DMS 273 (cell line): ENCODE measurements around the gene CLEC4E.
"Not testable (repeated sequence)": the region's sequence is repeated elsewhere in the genome, so short reads cannot be mapped to it uniquely, and the experiment has no call there.

Experiments
- DNase-seq: peaks from one replicate; lab custom pipeline; 2025; ENCODE audit not compliant: unreplicated experiment; lab: John Stamatoyannopoulos, UW

Gene CLEC4E

DNA sequence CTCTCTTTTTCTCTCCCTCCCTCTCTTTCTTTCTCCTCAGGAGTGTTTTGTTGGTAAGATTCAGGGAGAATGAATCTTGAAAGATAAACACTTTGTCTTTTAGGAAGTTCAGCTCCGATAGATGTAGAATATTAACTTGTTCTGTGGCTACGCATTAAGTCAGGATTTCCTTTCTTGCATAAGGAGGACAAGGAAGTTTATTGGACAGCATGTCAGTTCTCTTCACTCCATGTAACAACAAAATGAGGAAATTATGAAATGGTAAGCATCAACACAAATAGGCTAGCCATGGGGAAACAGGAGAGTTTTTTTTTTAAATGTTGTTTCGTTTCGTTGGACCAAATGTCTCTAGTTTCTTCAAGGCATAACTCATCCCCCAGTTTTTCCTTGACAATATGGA is at the start of gene CLEC4E:
CLEC4E (minus strand) TSS at position 75 of the 400 bp plus-strand sequence. CDS start 108 bp downstream, outside the sequence.
- DNase-seq: not testable (repeated sequence)

DNA sequence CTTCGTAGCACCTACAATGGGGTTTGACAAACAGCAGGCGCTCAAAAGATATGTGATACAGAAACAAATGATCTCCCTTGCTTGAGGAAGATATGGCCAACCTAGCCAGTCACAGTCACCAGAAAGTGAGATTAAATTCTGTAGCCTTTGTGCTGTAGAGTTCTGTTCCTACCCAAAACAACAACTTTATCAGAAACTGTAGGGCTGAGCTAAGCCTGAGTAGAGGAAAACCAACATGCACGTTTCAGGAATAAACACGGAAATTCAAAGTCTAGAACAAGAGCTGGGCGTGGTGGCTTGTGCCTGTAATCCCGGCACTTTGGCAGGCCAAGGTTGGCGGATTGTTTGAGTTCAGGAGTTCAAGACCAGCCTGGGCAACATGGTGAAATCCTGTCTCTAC is 49.0 kb upstream of the CLEC4E start:
- DNase-seq: no peak

- DNase-seq: not testable (repeated sequence)
These were observed 43.8 kb upstream of the CLEC4E start for GRCh38 chr12:8584478-8584877.

DNA sequence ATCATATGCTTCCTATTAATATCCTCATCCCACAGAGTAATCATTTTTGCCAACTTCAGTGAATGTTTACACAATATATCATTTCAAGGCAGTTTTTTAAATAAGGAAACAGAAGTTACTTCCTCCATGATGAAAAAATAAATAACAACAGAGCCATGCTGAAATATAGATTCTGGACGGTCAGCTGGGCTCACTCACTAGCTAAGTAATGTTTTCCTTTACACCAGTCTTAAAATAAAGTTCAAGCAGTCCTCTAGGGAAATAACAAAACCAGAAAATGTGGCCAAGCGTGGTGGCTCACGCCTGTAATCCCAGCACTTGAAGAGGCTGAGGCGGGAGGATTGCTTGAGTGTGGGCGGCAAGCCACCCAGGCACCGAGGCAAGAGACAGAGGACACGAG is 43.3 kb upstream of the CLEC4E start:
- no peak for DNase-seq

DNA sequence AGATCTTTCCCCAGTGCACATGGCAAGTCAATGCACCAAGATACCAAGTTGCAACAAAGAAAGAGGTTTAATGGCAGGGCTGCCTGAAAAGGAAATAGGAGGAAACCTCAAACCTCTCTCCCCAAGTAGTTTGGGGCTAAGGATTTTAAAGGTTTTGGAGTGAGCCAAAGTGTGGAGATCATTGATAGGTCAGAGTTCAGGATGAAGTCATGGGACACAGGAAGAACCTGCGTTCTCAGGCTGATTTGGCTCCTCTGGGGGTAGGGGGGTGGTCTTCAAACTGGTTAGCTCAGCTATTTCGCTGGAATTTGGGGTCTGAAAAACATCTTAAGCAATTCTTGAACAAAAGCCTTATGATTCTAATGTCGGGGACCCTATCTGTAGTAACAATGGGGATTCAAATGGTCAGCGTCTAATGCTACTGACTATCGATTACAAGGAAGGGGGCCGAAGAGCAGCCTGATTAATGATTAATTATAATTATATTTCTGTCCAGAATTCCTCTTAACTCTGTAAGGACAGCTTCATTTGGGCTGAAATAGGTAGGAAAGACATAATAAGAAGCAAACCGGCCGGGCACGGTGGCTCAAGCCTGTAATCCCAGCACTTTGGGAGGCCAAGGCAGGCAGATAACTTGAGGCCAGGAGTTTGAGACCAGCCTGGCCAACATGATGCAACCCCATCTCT is 40.5 kb upstream of the CLEC4E start:
- no peak for DNase-seq

GRCh38 chr12:8577879-8578278 is 37.2 kb upstream of the CLEC4E start:
- no peak for DNase-seq

GRCh38 chr12:8572507-8572906 is 31.8 kb upstream of the CLEC4E start:
- no peak for DNase-seq

GRCh38 chr12:8566525-8566924 is 25.8 kb upstream of the CLEC4E start:
- DNase-seq: no peak

DNA sequence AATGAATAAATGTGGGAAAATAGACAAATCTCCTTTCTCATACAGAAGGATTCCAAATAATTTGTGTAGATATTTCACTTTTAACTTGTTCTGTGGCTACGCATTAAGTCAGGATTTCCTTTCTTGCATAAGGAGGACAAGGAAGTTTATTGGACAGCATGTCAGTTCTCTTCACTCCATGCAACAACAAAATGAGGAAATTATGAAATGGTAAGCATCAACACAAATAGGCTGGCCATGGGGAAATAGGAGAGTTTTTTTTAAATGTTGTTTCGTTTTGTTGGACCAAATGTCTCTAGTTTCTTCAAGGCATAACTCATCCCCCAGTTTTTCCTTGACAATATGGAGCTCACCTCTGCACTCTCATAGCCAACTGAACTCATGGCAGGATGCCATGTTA is 25.3 kb upstream of the CLEC4E start:
- not testable (repeated sequence) for DNase-seq

DNA sequence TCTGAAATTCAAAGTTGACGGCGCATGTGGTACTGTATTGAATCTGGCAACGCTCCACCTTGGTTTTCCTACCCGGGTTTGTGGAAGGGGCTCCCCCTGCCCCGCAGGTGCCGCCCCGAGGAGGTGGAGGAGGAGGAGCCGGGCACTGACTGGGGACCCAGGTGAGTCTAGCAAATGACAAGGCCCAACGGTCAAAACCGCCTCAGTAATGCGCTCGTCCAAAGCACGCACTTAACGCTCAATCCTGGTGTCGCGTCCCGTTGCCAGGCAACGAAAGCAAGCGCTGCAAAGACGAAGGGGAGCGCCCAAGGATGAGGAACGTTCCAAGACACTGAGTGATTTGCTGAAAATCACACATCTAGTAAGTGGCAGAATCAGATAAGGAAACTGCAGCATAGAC is 24.0 kb upstream of the CLEC4E start:
- DNase-seq: no peak

DNA sequence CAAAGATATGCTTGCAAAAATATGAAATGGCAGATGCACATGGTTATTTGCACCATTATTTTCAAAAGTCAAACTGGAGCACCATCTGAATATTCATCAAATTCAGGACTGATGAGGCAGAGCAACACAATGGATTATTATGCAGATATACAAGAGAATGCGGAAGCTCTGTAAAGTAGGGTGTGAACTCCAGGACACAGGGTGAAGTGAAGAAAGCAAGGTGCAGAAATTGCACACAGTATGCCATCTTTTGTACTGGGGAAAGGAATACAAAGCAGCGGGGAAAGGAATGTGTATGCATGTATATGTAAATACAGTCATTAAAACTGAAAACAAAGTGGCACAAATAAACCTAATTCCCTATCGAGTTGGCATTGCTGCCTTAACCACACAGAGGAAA is 22.7 kb upstream of the CLEC4E start:
- no peak for DNase-seq

- no peak for DNase-seq
These were observed 21.6 kb upstream of the CLEC4E start for GRCh38 chr12:8562310-8562709.

- no peak for DNase-seq
These were observed 20.3 kb upstream of the CLEC4E start for GRCh38 chr12:8561011-8561410.

- no peak for DNase-seq
These were observed 19.0 kb upstream of the CLEC4E start for GRCh38 chr12:8559676-8560075.

DNA sequence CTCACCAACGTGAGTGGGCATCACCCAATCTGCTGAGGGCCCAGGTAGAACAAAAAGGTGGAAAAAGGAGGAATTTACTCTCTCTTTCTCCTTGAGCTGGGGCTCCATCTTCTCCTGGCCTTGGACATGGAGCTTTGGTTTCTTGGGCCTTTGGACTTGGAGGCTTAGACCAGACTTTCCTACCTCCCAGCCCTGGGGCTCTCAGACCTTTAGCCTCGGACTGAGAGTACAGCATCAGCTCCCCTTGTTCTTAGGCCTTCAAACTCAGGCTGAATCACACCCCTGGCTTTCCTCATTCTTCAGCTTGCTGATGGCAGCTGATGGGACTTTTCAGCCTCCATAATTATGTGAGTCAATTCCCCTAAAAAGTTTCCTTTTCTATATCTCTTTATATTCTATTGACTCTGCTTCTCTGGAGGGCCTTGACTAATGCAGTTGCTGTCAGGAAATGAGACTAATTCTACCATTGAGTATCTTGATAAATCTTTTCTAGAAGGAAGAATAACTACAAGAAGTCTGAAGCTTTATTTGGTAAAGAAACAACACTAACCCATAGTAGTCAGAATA is 15.9 kb upstream of the CLEC4E start:
- no peak for DNase-seq

DNA sequence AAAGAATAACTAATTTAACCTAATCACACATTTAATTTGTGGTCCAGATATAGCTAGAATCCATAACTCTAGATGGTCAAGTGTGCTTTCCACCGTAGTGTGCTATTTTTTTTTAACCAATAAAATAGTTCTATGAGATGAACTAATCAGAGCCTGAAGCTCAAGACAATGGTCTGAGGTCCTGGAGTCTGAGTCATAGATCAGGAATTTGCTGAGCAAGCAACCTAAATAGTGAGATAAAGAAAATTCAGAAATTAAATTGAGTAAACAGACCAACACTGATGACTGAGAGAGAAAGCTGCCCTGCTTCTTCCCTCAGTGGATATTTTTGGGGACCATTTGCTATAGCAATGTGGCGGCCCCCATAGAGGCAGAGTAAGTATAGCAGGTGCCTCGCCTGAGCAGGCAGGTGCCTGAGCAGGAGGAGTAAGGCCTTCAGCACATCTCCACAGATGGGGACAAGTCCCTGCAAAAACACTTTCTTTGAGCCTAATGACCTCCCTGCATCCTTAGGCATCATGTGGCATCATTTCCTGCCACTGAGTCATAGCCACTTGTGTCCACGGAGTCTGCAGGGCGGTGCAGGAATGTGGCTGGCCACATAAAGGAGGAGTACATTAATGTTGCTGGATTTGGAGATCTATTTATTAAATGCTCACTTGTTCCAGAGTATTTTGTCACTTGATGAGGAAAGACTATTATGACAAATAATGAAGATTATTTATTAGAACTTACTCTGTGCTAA is 13.9 kb upstream of the CLEC4E start:
- no peak for DNase-seq

DNA sequence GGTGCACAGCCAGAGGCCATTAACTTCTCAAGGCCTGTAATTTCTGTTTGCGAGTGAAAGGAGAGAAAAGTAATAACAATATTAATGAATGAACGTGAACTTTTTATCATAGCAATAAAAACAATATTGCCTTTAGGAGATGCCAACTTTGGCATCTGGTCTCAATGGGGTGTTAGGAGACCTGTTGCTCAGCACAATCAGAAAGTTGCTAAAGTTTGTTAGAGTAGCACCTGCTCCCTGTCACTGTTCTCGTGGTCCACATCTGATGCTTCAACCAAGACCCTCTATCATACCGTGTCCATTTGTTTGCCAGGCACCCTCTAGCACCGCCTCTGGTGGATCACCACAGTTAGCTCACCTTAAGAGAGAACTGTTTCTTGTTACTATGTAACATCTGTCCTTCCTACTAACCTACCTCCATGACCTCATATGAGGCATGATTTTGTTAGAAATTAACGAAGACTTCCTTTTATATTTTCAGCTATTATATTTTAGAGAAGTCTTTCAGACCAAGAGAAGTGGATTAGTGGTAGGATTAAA is 12.5 kb upstream of the CLEC4E start:
- no peak for DNase-seq

- no peak for DNase-seq
These were observed 8.7 kb upstream of the CLEC4E start for GRCh38 chr12:8549381-8549780.

DNA sequence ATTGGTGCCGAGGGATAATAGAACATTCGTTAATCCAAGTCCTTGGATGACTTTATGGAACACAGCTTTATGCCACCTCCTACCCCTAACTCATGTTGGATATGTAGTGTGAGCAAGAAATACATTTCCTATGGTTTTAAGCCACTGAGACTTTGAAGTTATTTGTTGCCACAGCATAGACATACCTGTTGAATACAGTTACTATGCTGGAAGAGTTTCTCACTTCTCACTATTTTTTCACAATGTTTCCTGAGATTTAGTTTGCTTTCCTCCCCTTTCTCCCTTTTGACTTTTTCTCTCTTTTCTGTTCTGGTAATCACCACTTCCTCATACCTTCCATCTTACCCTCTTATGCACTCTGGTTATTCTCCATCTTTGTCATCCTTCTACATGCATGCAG is 7.5 kb upstream of the CLEC4E start:
- no peak for DNase-seq

DNA sequence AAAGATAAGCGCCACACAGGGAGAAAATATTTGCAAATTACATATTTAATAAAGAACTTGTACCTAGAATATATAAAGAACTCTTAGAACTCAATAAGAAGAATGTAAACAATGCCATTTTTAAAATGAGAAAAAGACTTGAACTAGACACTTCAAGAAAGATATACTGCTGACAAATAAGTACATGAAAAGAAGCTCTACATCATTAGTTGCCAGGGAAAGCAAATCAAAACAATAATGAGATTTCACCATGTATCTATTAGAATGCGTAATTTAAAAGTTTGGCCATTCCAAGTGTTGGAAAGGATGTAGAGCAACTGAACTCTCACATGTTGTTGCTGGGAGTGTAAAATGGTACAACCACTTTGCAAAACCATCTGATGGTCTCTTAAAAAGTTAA is 6.9 kb upstream of the CLEC4E start:
- no peak for DNase-seq

DNA sequence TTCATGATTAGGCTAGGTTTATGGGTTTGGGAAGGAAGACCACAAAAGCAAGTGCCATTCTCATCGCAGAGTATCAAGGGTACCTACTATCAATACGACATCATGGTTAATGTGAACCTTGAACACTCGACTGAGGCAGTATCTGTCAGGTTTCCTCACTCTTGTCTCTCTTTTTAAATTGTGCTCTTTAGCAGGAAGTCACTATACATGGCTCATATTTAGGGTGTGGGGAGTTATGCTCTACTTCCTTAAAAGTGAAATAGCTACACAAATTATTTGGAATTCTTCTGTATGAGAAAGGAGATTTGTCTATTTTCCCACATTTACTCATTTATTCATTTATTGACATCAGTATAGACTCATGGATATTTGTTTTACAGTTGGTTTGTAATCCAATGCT is 5.9 kb upstream of the CLEC4E start:
- no peak for DNase-seq

GRCh38 chr12:8544295-8544694 is 3.6 kb upstream of the CLEC4E start:
- DNase-seq: peak; percentile 69
